Daoy (cell line): ENCODE results near the gene AICDA. TPM values are rescaled to one million over a fixed set of nuclear protein-coding genes. Genes with fewer than 3 reads are reported as not detected.

ENCODE experiments used
- DNase-seq: peaks from one replicate; pipeline ENCODE4 v3.0.0-alpha.2; 2015; ENCODE audit warnings: low read depth
- total RNA-seq: library from RNA; depleted of rRNA; stranded (reverse); fragments of >200 nt; shearing (Covaris generic); gene quantifications from 2 replicates; pipeline ENCODE4 v1.2.3, GENCODE V29; 2014; rRNA removed

Gene AICDA
- total RNA-seq, 1 experiment from 2014 or later: not detected

GRCh38 chr12:8554451-8555195, 58.0 kb downstream of the AICDA start:
- DNase-seq: peak; percentile 57

- no peak for DNase-seq
These were observed 59.5 kb downstream of the AICDA start for GRCh38 chr12:8553088-8553627.

Other genes starting within 250 kb of the AICDA start
- not detected in 2 replicates for gene CLEC6A, start 156.9 kb downstream of the AICDA start, total RNA-seq
- gene CLEC4D, start 99.4 kb downstream of the AICDA start, total RNA-seq: not detected in 2 replicates
- gene CLEC4E, start 72.0 kb downstream of the AICDA start, total RNA-seq: not detected in 2 replicates
- 1.1 and 3.9 TPM in 2 replicates for gene MFAP5, start 50.0 kb upstream of the AICDA start, total RNA-seq
- 21.3 and 22.3 TPM in 2 replicates for gene RIMKLB, start 85.1 kb upstream of the AICDA start, total RNA-seq
- not detected in 2 replicates for gene A2ML1, start 209.8 kb upstream of the AICDA start, total RNA-seq